ENCODE data around the gene SPATA33. TPM values are rescaled to one million over a fixed set of nuclear protein-coding genes. Genes with fewer than 3 reads are reported as not detected.

Gene SPATA33
- total RNA-seq: 1.0 and 1.5 TPM in 2 replicates

GRCh38 chr16:89657442-89658220, at the start of gene SPATA33, which contains the start of gene CHMP1A:
Gene SPATA33, plus strand, starts transcription at chr16:89657836. Its CDS starts 76 bp downstream, at chr16:89657912.
Gene CHMP1A, minus strand, starts transcription at chr16:89657708. Its CDS starts 120 bp downstream, at chr16:89657588.
- peak; percentile 64 to 85 for DNase-seq (ENCODE audit: low read depth in 2 of 2)

GRCh38 chr16:89607937-89608740, 49.5 kb upstream of the SPATA33 start:
- DNase-seq (ENCODE audit: low read depth in 2 of 2): no peak

- no peak for DNase-seq (ENCODE audit: low read depth in 2 of 2)
Measured at GRCh38 chr16:89610108-89610453, 47.6 kb upstream of the SPATA33 start.

- DNase-seq (ENCODE audit: low read depth in 2 of 2): no peak
Measured at GRCh38 chr16:89612415-89613166, 45.0 kb upstream of the SPATA33 start.

- DNase-seq (ENCODE audit: low read depth in 2 of 2): no peak
Measured at GRCh38 chr16:89613231-89613953, 44.2 kb upstream of the SPATA33 start, which contains the start of gene DPEP1. Gene DPEP1, plus strand, starts transcription at chr16:89613642. Its CDS starts 16,769 bp downstream, at chr16:89630411.

GRCh38 chr16:89613954-89614459, 43.6 kb upstream of the SPATA33 start:
- no peak for DNase-seq (ENCODE audit: low read depth in 2 of 2)

- DNase-seq (ENCODE audit: low read depth in 2 of 2): no peak
Measured at GRCh38 chr16:89615176-89615575, 42.5 kb upstream of the SPATA33 start.

GRCh38 chr16:89615596-89616090, 42.0 kb upstream of the SPATA33 start:
- DNase-seq (ENCODE audit: low read depth in 2 of 2): peak in 1 of 2 donors; percentile 22

GRCh38 chr16:89616623-89617022, 41.0 kb upstream of the SPATA33 start:
- DNase-seq (ENCODE audit: low read depth in 2 of 2): no peak

- DNase-seq (ENCODE audit: low read depth in 2 of 2): no peak
Measured at GRCh38 chr16:89617036-89617435, 40.6 kb upstream of the SPATA33 start.

- no peak for DNase-seq (ENCODE audit: low read depth in 2 of 2)
Measured at GRCh38 chr16:89618109-89618998, 39.3 kb upstream of the SPATA33 start.

GRCh38 chr16:89619840-89620239, 37.8 kb upstream of the SPATA33 start:
- DNase-seq (ENCODE audit: low read depth in 2 of 2): no peak

GRCh38 chr16:89620406-89620841, 37.2 kb upstream of the SPATA33 start:
- DNase-seq (ENCODE audit: low read depth in 2 of 2): no peak

- no peak for DNase-seq (ENCODE audit: low read depth in 2 of 2)
Measured at GRCh38 chr16:89621136-89621697, 36.4 kb upstream of the SPATA33 start.

GRCh38 chr16:89621698-89622409, 35.8 kb upstream of the SPATA33 start:
- no peak for DNase-seq (ENCODE audit: low read depth in 2 of 2)

- DNase-seq (ENCODE audit: low read depth in 2 of 2): peak in 1 of 2 donors; percentile 79
Measured at GRCh38 chr16:89623511-89624261, 34.0 kb upstream of the SPATA33 start.
